H1 (cell line): Measurements from ENCODE around the gene KIF27. TPM values are rescaled to one million over a fixed set of nuclear protein-coding genes. Genes with fewer than 3 reads are reported as not detected.

Source experiments
- CTCF ChIA-PET: fragments of 300-600 bp; sonication (Branson Sonifier 250); formaldehyde crosslinking; loops from one replicate; lab custom pipeline; 2021; ENCODE audit not compliant: partially characterized antibody; lab: Charles Lee
- POLR2A ChIA-PET: fragments of 300-600 bp; sonication (Branson Sonifier 250); formaldehyde crosslinking; loops from one replicate; lab custom pipeline; 2021; ENCODE audit warnings: inconsistent platforms; ENCODE audit not compliant: partially characterized antibody; lab: Charles Lee
- DNase-seq, 2 experiments: peaks; one replicate each; pipeline versions ENCODE4 v3.0.0 to v3.0.0-alpha.2; 2010 to 2022; ENCODE audit warnings: low spot score in 2 of 2, low read depth in 1 of 2, mixed read lengths in 1 of 2
- FAIRE-seq: peaks from 2 replicates; lab custom pipeline; 2011; peaks lifted over from hg19 to GRCh38; lab: Jason Lieb, UNC
- H2AFZ ChIP-seq: 2 replicates; pipeline ENCODE4 v1.8.1; 2012; ENCODE audit warnings: low read length, inconsistent platforms
- H2AK5ac ChIP-seq: 2 replicates; pipeline ENCODE4 v1.6.1; 2013; ENCODE audit warnings: low read depth, low read length
- H2BK120ac ChIP-seq: replicated peaks from 2 replicates; pipeline ENCODE3; 2013; ENCODE audit warnings: low read depth, low read length, inconsistent platforms
- H2BK12ac ChIP-seq: 2 replicates; pipeline ENCODE4 v1.6.1; 2013; ENCODE audit warnings: low read depth, low read length
- H2BK15ac ChIP-seq: 2 replicates; pipeline ENCODE4 v1.6.1; 2013; ENCODE audit warnings: low read length
- H2BK20ac ChIP-seq: 2 replicates; pipeline ENCODE4 v1.6.1; 2013; ENCODE audit warnings: low read length
- H2BK5ac ChIP-seq: 2 replicates; pipeline ENCODE4 v1.6.1; 2013; ENCODE audit warnings: low read depth, low read length
- H3K14ac ChIP-seq: 2 replicates; pipeline ENCODE4 v1.6.1; 2013; ENCODE audit warnings: inconsistent platforms; ENCODE audit not compliant: insufficient read length
- H3K18ac ChIP-seq: 2 replicates; pipeline ENCODE4 v1.6.1; 2013; ENCODE audit warnings: low read length; ENCODE audit errors: extremely low read depth
- H3K23ac ChIP-seq: 2 replicates; pipeline ENCODE4 v1.6.1; 2013; ENCODE audit warnings: inconsistent platforms; ENCODE audit not compliant: insufficient read length
- H3K23me2 ChIP-seq: 2 replicates; pipeline ENCODE4 v1.6.1; 2013; ENCODE audit warnings: low read depth, low read length
- H3K27ac ChIP-seq: 2 replicates; pipeline ENCODE4 v1.6.1; 2011; ENCODE audit warnings: low read depth, low read length, inconsistent platforms
- H3K27me3 ChIP-seq, 4 experiments: replicated peaks in 1 of 4; 1 replicate in 1 of 4; 2 replicates in 3 of 4; pipeline versions ENCODE4 v1.6.1 to v1.8.1; 2011 to 2013; ENCODE audit warnings: low read length in 3 of 4, mild to moderate bottlenecking in 3 of 4, inconsistent platforms in 2 of 4, mixed read lengths in 2 of 4, moderate library complexity in 1 of 4; ENCODE audit not compliant: control insufficient read depth in 3 of 4, insufficient read depth in 3 of 4; ENCODE audit errors: extremely low read depth in 1 of 4
- H3K36me3 ChIP-seq, 4 experiments: 2 replicates each; pipeline versions ENCODE4 v1.6.1 to v1.8.1; 2011 to 2013; ENCODE audit warnings: mild to moderate bottlenecking in 4 of 4, low read length in 3 of 4, moderate library complexity in 2 of 4, control low read depth in 1 of 4, inconsistent platforms in 1 of 4; ENCODE audit not compliant: insufficient read depth in 4 of 4, control insufficient read depth in 2 of 4
- H3K4ac ChIP-seq: replicated peaks from 2 replicates; pipeline ENCODE3; 2013; ENCODE audit warnings: low read length, low read depth, mixed read lengths, inconsistent platforms; ENCODE audit not compliant: insufficient read length
- H3K4me1 ChIP-seq, 4 experiments: replicated peaks in 1 of 4; 1 replicate in 1 of 4; 2 replicates in 3 of 4; pipeline versions ENCODE4 v1.6.1 to v1.8.1; 2011 to 2013; ENCODE audit warnings: low read length in 3 of 4, inconsistent platforms in 2 of 4, mixed read lengths in 1 of 4; ENCODE audit not compliant: insufficient read depth in 4 of 4, control insufficient read depth in 3 of 4
- H3K4me2 ChIP-seq, 2 experiments: 2 replicates each; pipeline versions ENCODE4 v1.6.1 to v1.8.1; 2011 to 2013; ENCODE audit warnings: low read depth in 2 of 2, low read length in 2 of 2, control low read depth in 1 of 2, inconsistent platforms in 1 of 2, mild to moderate bottlenecking in 1 of 2; ENCODE audit not compliant: insufficient read depth in 1 of 2
- H3K4me3 ChIP-seq, 4 experiments: fragments of 200-600, 300-600 bp in 1 of 4; sonication (generic), shearing (Covaris generic), sonication (Bioruptor Twin) in 1 of 4; 2 replicates each; pipeline versions ENCODE4 v1.5.1 to v1.8.1; 2011 to 2016; ENCODE audit warnings: low read length in 4 of 4, low read depth in 3 of 4, control low read depth in 2 of 4, inconsistent platforms in 2 of 4, mild to moderate bottlenecking in 2 of 4, mixed read lengths in 1 of 4, moderate library complexity in 1 of 4; ENCODE audit not compliant: insufficient read depth in 2 of 4; ENCODE audit errors: extremely low read depth in 1 of 4
- H3K56ac ChIP-seq: replicated peaks from 2 replicates; pipeline ENCODE3; 2013; ENCODE audit warnings: low read depth, mild to moderate bottlenecking, mixed read lengths, low read length, inconsistent platforms; ENCODE audit not compliant: insufficient read length
- H3K79me1 ChIP-seq: 2 replicates; pipeline ENCODE4 v1.6.1; 2013; ENCODE audit warnings: low read depth, low read length, control low read depth
- H3K79me2 ChIP-seq, 2 experiments: 2 replicates each; pipeline versions ENCODE4 v1.6.1 to v1.8.1; 2012 to 2013; ENCODE audit warnings: low read length in 2 of 2, mild to moderate bottlenecking in 2 of 2, inconsistent platforms in 1 of 2; ENCODE audit not compliant: insufficient read depth in 2 of 2, control insufficient read depth in 1 of 2
- H3K9ac ChIP-seq, 4 experiments: replicated peaks in 1 of 4; 1 replicate in 1 of 4; 2 replicates in 3 of 4; pipeline versions ENCODE4 v1.6.1 to v1.8.1; 2011 to 2013; ENCODE audit warnings: low read depth in 3 of 4, low read length in 3 of 4, control low read depth in 2 of 4, mild to moderate bottlenecking in 2 of 4, moderate library complexity in 2 of 4, inconsistent platforms in 1 of 4; ENCODE audit errors: extremely low read depth in 1 of 4
- H3K9me3 ChIP-seq, 2 experiments: 2 replicates each; pipeline versions ENCODE4 v1.6.1 to v1.8.1; 2012 to 2013; ENCODE audit warnings: mild to moderate bottlenecking in 2 of 2, moderate library complexity in 2 of 2, control low read depth in 1 of 2, inconsistent platforms in 1 of 2, low read depth in 1 of 2, low read length in 1 of 2, mixed read lengths in 1 of 2; ENCODE audit not compliant: insufficient read depth in 2 of 2
- H4K20me1 ChIP-seq, 2 experiments: replicated peaks in 1 of 2; 2 replicates each; pipeline versions ENCODE3 to v1.8.1; 2011 to 2013; ENCODE audit warnings: inconsistent platforms in 2 of 2, low read length in 2 of 2, mild to moderate bottlenecking in 1 of 2; ENCODE audit not compliant: insufficient read depth in 2 of 2, control insufficient read depth in 1 of 2
- H4K5ac ChIP-seq: 2 replicates; pipeline ENCODE4 v1.6.1; 2013; ENCODE audit warnings: low read length, low read depth, mixed read lengths, inconsistent platforms; ENCODE audit not compliant: insufficient read length
- H4K8ac ChIP-seq: 2 replicates; pipeline ENCODE4 v1.8.0; 2013; ENCODE audit warnings: mild to moderate bottlenecking, moderate library complexity, low read length, inconsistent platforms; ENCODE audit not compliant: insufficient read depth; ENCODE audit errors: extremely low read depth
- H4K91ac ChIP-seq: replicated peaks from 2 replicates; pipeline ENCODE3; 2013; ENCODE audit warnings: low read length, mixed read lengths, inconsistent platforms; ENCODE audit not compliant: insufficient read length
- CBX8 ChIP-seq: fragments of 300-800, 300-1000 bp; sonication (generic); IDR thresholded peaks from 2 replicates; pipeline ENCODE4 v1.7.1; 2016; ENCODE audit warnings: low read depth, low read length, borderline replicate concordance
- CEBPB ChIP-seq: IDR thresholded peaks from 2 replicates; pipeline ENCODE4 v1.6.1; 2012; ENCODE audit warnings: low read depth, low read length
- CREB1 ChIP-seq: IDR thresholded peaks from 2 replicates; pipeline ENCODE4 v1.6.1; 2012; ENCODE audit warnings: inconsistent platforms
- GTF2F1 ChIP-seq: IDR thresholded peaks from 2 replicates; pipeline ENCODE4 v1.6.1; 2012; ENCODE audit warnings: low read depth, low read length, improper control_type of control experiment, borderline replicate concordance
- HDAC6 ChIP-seq: IDR thresholded peaks from one replicate; pipeline ENCODE4 v1.7.1; 2012; ENCODE audit warnings: low read depth, mild to moderate bottlenecking, inconsistent platforms, low read length, moderate library complexity
- KDM5A ChIP-seq: fragments of 200-600 bp; IDR thresholded peaks from 2 replicates; pipeline ENCODE4 v1.7.1; 2012; ENCODE audit warnings: mild to moderate bottlenecking, low read length, inconsistent platforms, mixed read lengths
- SIRT6 ChIP-seq: IDR thresholded peaks from one replicate; pipeline ENCODE4 v1.7.1; 2012; ENCODE audit warnings: low read length, inconsistent platforms
- WGBS, 2 experiments: shearing (Covaris generic) in 1 of 2; methylation state at CpG; one replicate each; pipeline versions ENCODE4 v1.1.6 to v1.1.7; 2013 to 2015; ENCODE audit warnings: low lambda C conversion rate in 2 of 2, mixed read lengths in 2 of 2, inconsistent platforms in 1 of 2, low coverage in 1 of 2, missing lambda C conversion rate in 1 of 2; ENCODE audit not compliant: insufficient replicate concordance in 2 of 2, insufficient coverage in 1 of 2, insufficient read length in 1 of 2; ENCODE audit errors: extremely low coverage in 1 of 2, missing lambda C conversion rate in 1 of 2; 5-methylcytosine and 5-hydroxymethylcytosine counted together
- polyA plus RNA-seq, 7 experiments: library from polyadenylated mRNA; depleted of rRNA in 3 of 7; stranded (reverse) in 5 of 7; unstranded in 2 of 7; fragments of >200 nt in 5 of 7; fragments of 200-250 nt in 2 of 7; gene quantifications; 1 replicate in 5 of 7; 2 replicates in 1 of 7; 4 replicates in 1 of 7; pipeline versions ENCODE4 v1.2.1 to v1.2.3, GENCODE V29; 2011 to 2013; ENCODE audit warnings: missing spikeins in 2 of 7, mixed read lengths in 2 of 7
- total RNA-seq: library from RNA; stranded (reverse); fragmentation: NEBNext Ultra II Directional; extraction: Animal tissue kit (Norgen Biotek cat#: 25700); gene quantifications from 2 replicates; pipeline ENCODE4 v1.2.1, GENCODE V29; 2021
- TF ChIP-seq, protein P1 (sequence below), 3 experiments: IDR thresholded peaks; 1 replicate in 2 of 3; 2 replicates in 1 of 3; pipeline versions ENCODE4 v1.5.1 to v1.6.1; 2011; ENCODE audit warnings: low read length in 3 of 3, mild to moderate bottlenecking in 3 of 3, inconsistent platforms in 2 of 3, low read depth in 1 of 3, moderate library complexity in 1 of 3; ENCODE audit not compliant: insufficient read depth in 1 of 3; ENCODE audit errors: control extremely low read depth in 1 of 3
- TF ChIP-seq, protein P2 (sequence below): IDR thresholded peaks from 2 replicates; pipeline ENCODE4 v1.6.1; 2012; ENCODE audit warnings: inconsistent platforms

The KIF27 gene
- total and polyA plus RNA-seq, 2 of the 8 experiments (the other 6 are each of a cell fraction or from before 2014, with no cell fraction given) = 0.47 to 7.0 TPM

DNA sequence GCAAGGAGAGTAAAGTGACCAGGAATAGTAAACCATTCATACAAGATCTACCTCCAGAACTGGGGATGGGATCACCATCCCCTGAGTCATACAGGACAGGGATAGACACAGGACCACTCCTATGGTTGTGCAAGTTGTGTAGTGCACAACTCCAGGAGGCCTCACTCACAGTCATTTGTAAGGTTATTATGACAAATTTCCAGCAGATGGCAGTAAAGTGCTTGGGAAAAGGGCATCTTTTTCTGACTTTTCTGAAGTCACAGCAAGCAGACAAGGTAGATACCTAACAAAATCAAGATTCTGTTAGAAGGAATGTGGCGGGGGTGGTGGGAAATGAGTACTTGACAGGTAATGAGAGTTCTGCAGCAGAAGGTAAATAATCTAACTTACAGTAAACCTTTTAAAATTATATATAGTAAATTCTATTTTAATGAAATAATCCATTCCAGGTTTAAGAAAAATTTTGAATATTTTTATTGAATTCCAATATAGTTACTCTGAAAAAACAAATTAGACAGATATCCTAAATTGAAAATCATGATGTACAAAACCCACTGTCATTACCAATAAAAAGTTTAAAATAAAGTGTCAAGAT lies 16.7 kb upstream of the KIF27 start:
- H4K5ac ChIP-seq = no peak overlapping the region
- peak; percentile 78 for FAIRE-seq
- H3K9ac ChIP-seq = no peak overlapping the region
- H2AK5ac ChIP-seq = no peak overlapping the region
- POLR2A ChIA-PET = interaction anchor here (0.9 to 1.3 kb wide), 3 partner anchors 17 to 377 kb away, joined by 3 to 10 read pairs (median 3); partner anchors contain the start of genes HNRNPK, KIF27 and RMI1
- no peaks in the 10 kb centered on the region for H3K36me3 ChIP-seq
- no peak overlapping the region for H4K91ac ChIP-seq
- H2AFZ ChIP-seq = no peak overlapping the region
- no peaks in the 10 kb centered on the region for H4K20me1 ChIP-seq
- H3K27me3 ChIP-seq = no peaks in the 10 kb centered on the region
- H3K4ac ChIP-seq = no peak overlapping the region
- no peak overlapping the region for H3K23ac ChIP-seq
- H2BK120ac ChIP-seq = no peak overlapping the region
- no peak overlapping the region for H3K4me2 ChIP-seq
- H3K79me2 ChIP-seq = no peaks in the 10 kb centered on the region
- H3K56ac ChIP-seq = no peak overlapping the region
- no peak overlapping the region for H4K8ac ChIP-seq
- H2BK15ac ChIP-seq = no peak overlapping the region
- peak in 1 of 2 experiments; percentile 47 for DNase-seq
- CTCF ChIA-PET = interaction anchor here (0.7 to 2.0 kb wide), 21 partner anchors 9 to 385 kb away, joined by 3 to 17 read pairs (median 4); no protein-coding TSS in a partner anchor
- H2BK20ac ChIP-seq = no peak overlapping the region
- no peaks in the 10 kb centered on the region for H3K9me3 ChIP-seq
- no peaks in the 10 kb centered on the region for H3K79me1 ChIP-seq
- H3K27ac ChIP-seq = no peak overlapping the region
- H3K4me1 ChIP-seq = peaks cover 0 to 6% (median 2%) of the 10 kb centered on the region in 4 experiments; a peak in 4 of 7 replicates
- WGBS, 2 experiments = 32% methylated on average over 1 of the region's 1 CpG; no CpG with 5 or more reads in 1 of the 2 experiments
- no peak overlapping the region for H3K18ac ChIP-seq
- no peak overlapping the region for H3K14ac ChIP-seq
- H2BK5ac ChIP-seq = no peak overlapping the region
- no peaks in the 10 kb centered on the region for H3K23me2 ChIP-seq
- 0 out of 2 replicates have a peak overlapping the region, but pooled peaks have one; percentile 4 for H2BK12ac ChIP-seq
- no peak overlapping the region for H3K4me3 ChIP-seq
- TF ChIP-seq KDM5A (no peak), CREB1 (no peak), GTF2F1 (no peak), CEBPB (0 out of 2 replicates have a peak, but pooled peaks have one; percentile 39), CBX8 (no peak), HDAC6 (no peak), SIRT6 (no peak)
- TF ChIP-seq, protein P1, sequence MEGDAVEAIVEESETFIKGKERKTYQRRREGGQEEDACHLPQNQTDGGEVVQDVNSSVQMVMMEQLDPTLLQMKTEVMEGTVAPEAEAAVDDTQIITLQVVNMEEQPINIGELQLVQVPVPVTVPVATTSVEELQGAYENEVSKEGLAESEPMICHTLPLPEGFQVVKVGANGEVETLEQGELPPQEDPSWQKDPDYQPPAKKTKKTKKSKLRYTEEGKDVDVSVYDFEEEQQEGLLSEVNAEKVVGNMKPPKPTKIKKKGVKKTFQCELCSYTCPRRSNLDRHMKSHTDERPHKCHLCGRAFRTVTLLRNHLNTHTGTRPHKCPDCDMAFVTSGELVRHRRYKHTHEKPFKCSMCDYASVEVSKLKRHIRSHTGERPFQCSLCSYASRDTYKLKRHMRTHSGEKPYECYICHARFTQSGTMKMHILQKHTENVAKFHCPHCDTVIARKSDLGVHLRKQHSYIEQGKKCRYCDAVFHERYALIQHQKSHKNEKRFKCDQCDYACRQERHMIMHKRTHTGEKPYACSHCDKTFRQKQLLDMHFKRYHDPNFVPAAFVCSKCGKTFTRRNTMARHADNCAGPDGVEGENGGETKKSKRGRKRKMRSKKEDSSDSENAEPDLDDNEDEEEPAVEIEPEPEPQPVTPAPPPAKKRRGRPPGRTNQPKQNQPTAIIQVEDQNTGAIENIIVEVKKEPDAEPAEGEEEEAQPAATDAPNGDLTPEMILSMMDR (IDR thresholded peaks at IDR 0.05; ENCODE audit: control extremely low read depth in 1 of 3, insufficient read depth in 1 of 3, low read depth in 1 of 3, low read length in 3 of 3) = peak in 2 of 3 experiments; percentile 66 to 72; a peak in 3 of 4 replicates
- TF ChIP-seq, protein P2, sequence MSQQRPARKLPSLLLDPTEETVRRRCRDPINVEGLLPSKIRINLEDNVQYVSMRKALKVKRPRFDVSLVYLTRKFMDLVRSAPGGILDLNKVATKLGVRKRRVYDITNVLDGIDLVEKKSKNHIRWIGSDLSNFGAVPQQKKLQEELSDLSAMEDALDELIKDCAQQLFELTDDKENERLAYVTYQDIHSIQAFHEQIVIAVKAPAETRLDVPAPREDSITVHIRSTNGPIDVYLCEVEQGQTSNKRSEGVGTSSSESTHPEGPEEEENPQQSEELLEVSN = no peak
